Measurements from ENCODE around the gene HRG. TPM values are rescaled to one million over a fixed set of nuclear protein-coding genes. Genes with fewer than 3 reads are reported as not detected.
"Not testable (repeated sequence)": the region's sequence is repeated elsewhere in the genome, so short reads cannot be mapped to it uniquely, and the experiment has no call there.

Gene HRG
- total RNA-seq, 1 experiment from 2014 or later: not detected

DNA sequence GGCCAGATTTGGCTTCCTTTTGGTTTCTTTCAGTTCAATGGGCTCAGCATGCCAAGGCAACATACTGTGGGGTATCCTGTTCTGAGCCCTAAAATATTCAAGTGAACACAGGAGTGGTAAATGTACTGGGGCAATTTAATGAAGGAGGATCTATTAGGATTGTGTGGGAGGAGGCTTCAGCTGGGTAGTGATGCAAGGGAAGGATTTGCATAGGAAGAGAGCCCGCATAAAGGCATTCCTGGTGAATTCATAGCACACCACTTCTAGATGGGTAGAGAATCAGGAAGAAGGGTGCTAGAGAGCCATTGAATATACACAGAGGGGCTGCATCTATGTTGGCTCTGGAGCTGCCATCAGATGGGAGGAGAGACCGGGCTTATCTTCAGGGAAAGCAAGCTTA lies 30.7 kb downstream of the HRG start:
- Histone ChIP-seq H3K27me3 (replicated peaks; ENCODE audit: insufficient read depth, low read depth, low read length, poor library complexity) (no peaks in the 10 kb centered on the region), H3K4me1 (ENCODE audit: insufficient read depth, low read length, poor library complexity, severe bottlenecking) (no peaks in the 10 kb centered on the region), H3K9me3 (ENCODE audit: low read depth, low read length, poor library complexity, severe bottlenecking) (no peaks in the 10 kb centered on the region), H3K4me3 (ENCODE audit: low read depth, low read length, poor library complexity, severe bottlenecking) (no peak overlapping the region), H3K36me3 (ENCODE audit: insufficient read depth, low read length, poor library complexity, severe bottlenecking) (no peaks in the 10 kb centered on the region), H3K27ac (ENCODE audit: low read depth, low read length, poor library complexity, severe bottlenecking) (no peak overlapping the region)
- ChIA-PET CTCF (no interaction called here), POLR2A (ENCODE audit: low non-redundant PET) (interaction anchor here (0.6 kb wide), 1 partner anchor 10 kb away, joined by 7 read pairs; no protein-coding TSS in a partner anchor)
- no peak for DNase-seq (ENCODE audit: low spot score)
- no TSS peak for BruUV-seq (replicated peaks)
- TF ChIP-seq EZH2 (IDR thresholded peaks at IDR 0.05; ENCODE audit: borderline replicate concordance, low read depth, low read length, poor library complexity, severe bottlenecking) (no peak), CTCF (conservative IDR thresholded peaks at IDR 0.05; ENCODE audit: low read depth, low read length) (no peak)
- intact Hi-C loops (cut with micrococcal nuclease; ENCODE audit: unreplicated experiment): no loop called here

- no peak for DNase-seq (ENCODE audit: low spot score)
- Histone ChIP-seq H3K27me3 (replicated peaks; ENCODE audit: insufficient read depth, low read depth, low read length, poor library complexity) (no peaks in the 10 kb centered on the region), H3K4me3 (ENCODE audit: low read depth, low read length, poor library complexity, severe bottlenecking) (no peak overlapping the region), H3K4me1 (ENCODE audit: insufficient read depth, low read length, poor library complexity, severe bottlenecking) (no peaks in the 10 kb centered on the region), H3K9me3 (ENCODE audit: low read depth, low read length, poor library complexity, severe bottlenecking) (no peaks in the 10 kb centered on the region), H3K27ac (ENCODE audit: low read depth, low read length, poor library complexity, severe bottlenecking) (no peak overlapping the region), H3K36me3 (ENCODE audit: insufficient read depth, low read length, poor library complexity, severe bottlenecking) (no peaks in the 10 kb centered on the region)
- TF ChIP-seq CTCF (conservative IDR thresholded peaks at IDR 0.05; ENCODE audit: low read depth, low read length) (no peak), EZH2 (IDR thresholded peaks at IDR 0.05; ENCODE audit: borderline replicate concordance, low read depth, low read length, poor library complexity, severe bottlenecking) (no peak)
- POLR2A ChIA-PET (ENCODE audit: low non-redundant PET): no interaction called here
- BruUV-seq (replicated peaks): no TSS peak
- CTCF ChIA-PET: interaction anchor here (0.6 kb wide), 1 partner anchor 122 kb away, joined by 3 read pairs; no protein-coding TSS in a partner anchor
- intact Hi-C loops (cut with micrococcal nuclease; ENCODE audit: unreplicated experiment): no loop called here
Measured at GRCh38 chr3:186697510-186697909, 31.7 kb downstream of the HRG start.

GRCh38 chr3:186700267-186700666 lies 34.5 kb downstream of the HRG start:
- TF ChIP-seq CTCF (conservative IDR thresholded peaks at IDR 0.05; ENCODE audit: low read depth, low read length): no peak
- TF ChIP-seq EZH2 (IDR thresholded peaks at IDR 0.05; ENCODE audit: borderline replicate concordance, low read depth, low read length, poor library complexity, severe bottlenecking): no peak
- ChIA-PET CTCF (no interaction called here), POLR2A (ENCODE audit: low non-redundant PET) (no interaction called here)
- no peaks in the 10 kb centered on the region for H3K4me1 ChIP-seq (ENCODE audit: insufficient read depth, low read length, poor library complexity, severe bottlenecking)
- DNase-seq (ENCODE audit: low spot score): no peak
- no peak overlapping the region for H3K27ac ChIP-seq (ENCODE audit: low read depth, low read length, poor library complexity, severe bottlenecking)
- no TSS peak for BruUV-seq (replicated peaks)
- H3K36me3 ChIP-seq (ENCODE audit: insufficient read depth, low read length, poor library complexity, severe bottlenecking): no peaks in the 10 kb centered on the region
- no peaks in the 10 kb centered on the region for H3K9me3 ChIP-seq (ENCODE audit: low read depth, low read length, poor library complexity, severe bottlenecking)
- H3K27me3 ChIP-seq (replicated peaks; ENCODE audit: insufficient read depth, low read depth, low read length, poor library complexity): no peaks in the 10 kb centered on the region
- intact Hi-C loops (cut with micrococcal nuclease; ENCODE audit: unreplicated experiment): no loop called here
- no peak overlapping the region for H3K4me3 ChIP-seq (ENCODE audit: low read depth, low read length, poor library complexity, severe bottlenecking)

DNA sequence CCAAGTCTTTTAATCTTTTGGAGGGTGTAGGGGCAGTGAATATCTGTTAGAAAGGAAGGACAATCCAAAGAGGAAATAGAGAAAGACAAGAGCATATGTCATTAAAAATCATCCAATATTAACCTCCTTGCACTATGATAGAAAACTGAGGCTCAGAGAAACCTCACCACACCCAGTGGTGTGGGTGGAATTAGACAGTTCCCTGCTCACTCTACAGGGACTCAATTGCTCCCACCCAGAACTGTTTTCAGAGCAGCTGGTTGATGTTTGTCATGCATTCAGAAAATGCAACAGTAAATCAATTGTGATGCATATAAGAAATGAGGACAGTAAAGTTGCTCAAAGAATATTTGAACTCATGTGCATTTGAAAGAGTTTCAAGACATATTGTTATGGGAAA lies 36.6 kb downstream of the HRG start:
- H3K9me3 ChIP-seq (ENCODE audit: low read depth, low read length, poor library complexity, severe bottlenecking); H3K4me3 ChIP-seq (ENCODE audit: low read depth, low read length, poor library complexity, severe bottlenecking); H3K27ac ChIP-seq (ENCODE audit: low read depth, low read length, poor library complexity, severe bottlenecking); DNase-seq (ENCODE audit: low spot score); H3K36me3 ChIP-seq (ENCODE audit: insufficient read depth, low read length, poor library complexity, severe bottlenecking); CTCF ChIA-PET; intact Hi-C loops (cut with micrococcal nuclease; ENCODE audit: unreplicated experiment); H3K4me1 ChIP-seq (ENCODE audit: insufficient read depth, low read length, poor library complexity, severe bottlenecking); H3K27me3 ChIP-seq (replicated peaks; ENCODE audit: insufficient read depth, low read depth, low read length, poor library complexity); BruUV-seq (replicated peaks); POLR2A ChIA-PET (ENCODE audit: low non-redundant PET): not testable (repeated sequence)
